ENCODE data around the gene CCL1.

GRCh38 chr17:34384271-34384670, 21.2 kb upstream of the CCL1 start:
- TF ChIP-seq POLR2A (IDR thresholded peaks at IDR 0.05; ENCODE audit: low read depth, low read length) (no peak), POLR2AphosphoS5 (IDR thresholded peaks at IDR 0.05; ENCODE audit: low read depth, low read length) (no peak)

Measured in GM12892 (cell line).